GM18502 (cell line): ENCODE data around the gene ABCG1.
A peak's percentile ranks its signal among the peaks of the same experiment; 100 is the strongest.

Source experiments
- ATAC-seq: cut with Tn5 transposase; IDR thresholded peaks from one replicate; pipeline ENCODE4 v1.9.1; 2021; ENCODE audit warnings: mild to moderate bottlenecking; ENCODE audit not compliant: unreplicated experiment, poor library complexity

Gene ABCG1

DNA sequence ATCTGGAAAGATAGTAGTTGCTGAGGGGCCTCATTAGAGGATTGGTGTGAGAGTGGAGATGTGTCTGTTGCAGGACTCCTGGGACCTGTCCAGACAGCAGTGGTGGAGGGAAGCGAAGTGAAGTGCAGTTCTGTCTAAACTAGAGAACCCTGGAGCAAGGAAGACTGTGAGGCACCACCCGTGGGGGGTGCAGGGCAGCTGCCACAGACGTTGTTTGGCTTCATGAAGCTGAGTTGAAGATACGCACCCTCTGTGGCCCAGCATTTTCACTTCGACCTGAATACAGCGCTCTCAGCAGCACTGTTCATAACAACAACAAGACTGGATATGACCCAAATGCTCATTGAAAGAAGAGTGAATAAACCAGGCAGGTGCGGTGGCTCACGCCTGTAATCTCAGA, 29.3 kb downstream of the ABCG1 start:
- ATAC-seq, result no peak

DNA sequence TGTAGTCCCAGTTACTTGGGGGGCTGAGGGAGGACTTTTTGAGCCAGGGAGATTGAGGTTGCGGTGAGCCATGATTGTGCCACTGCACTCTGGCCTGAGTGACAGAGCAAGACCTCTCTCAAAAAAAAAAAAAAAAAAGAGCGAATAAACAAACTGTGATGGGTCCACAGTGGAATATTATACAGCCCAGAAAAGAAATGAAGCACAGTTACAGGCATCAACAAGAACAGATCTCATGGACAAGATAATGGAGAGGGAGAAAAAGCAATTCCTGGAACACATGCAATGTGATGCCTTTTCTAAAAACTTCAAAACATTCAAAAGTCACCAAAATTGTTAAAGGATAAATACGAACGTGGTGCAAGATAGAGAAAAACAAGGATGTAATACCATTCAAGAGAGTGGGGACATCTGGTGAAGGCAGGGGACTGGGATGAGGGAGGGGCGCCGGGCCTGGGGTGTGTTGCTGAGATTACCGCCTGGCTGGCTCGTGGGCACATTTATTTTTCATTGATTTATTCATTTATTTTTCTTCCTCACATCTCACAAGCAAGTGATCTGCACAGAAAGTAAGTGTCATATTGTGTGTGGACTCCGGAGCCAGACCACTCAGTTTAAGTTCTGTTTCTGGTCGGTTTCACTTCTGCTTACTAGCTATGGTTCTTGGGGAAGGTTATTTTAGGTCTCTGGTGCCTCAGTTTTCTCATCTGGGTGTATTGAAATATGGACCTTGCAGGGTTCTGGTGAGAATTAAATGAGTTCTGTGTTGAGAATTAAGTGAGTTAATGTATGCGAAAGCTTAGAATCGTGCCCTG, 30.1 kb downstream of the ABCG1 start:
- ATAC-seq, result peak; percentile 75

DNA sequence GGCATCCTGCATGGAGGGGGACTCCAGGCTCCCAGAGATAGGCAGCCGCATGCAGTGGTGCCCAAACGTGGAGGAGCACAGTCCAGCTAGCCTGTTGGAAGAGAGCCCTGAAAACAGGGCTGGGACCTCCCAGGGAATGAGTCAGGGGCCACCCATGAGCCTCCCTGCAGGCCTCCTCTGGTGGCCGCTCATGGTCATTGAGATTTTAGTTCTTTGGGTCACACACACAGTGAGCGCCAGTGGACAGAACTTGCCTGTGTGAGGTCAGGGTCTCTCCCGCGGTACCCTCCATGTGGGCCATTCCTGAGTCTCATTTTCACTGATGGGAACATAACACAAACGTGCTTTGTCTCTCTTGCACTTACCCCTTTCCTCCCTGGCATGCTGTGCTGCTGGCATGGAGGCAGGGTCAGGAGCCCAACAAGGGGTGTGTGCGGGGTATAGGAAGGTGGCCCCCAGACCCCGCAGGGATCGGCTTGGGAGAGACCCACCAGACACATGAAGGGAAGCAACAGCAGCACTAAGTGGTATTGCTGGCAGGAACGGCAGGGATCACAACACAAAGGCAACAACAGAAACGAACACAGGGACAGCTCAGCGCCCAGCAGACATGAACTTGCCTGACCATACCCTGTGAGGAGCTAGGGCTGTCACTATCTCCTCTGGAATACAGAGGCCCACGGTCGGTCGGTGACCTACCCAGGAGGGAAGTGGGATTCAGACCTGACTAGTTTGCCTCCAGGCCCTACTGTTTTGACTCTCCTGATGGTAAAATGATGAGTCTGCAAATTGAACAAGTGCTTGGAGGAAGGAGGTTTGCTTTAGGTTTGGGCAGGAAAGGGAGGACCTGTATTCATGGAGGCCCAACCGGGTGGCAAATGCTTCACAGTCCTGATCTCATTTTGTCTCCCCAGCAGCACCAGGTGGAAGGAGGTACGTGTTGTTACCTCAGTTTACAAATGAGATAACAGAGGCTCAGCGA, 31.8 kb downstream of the ABCG1 start:
- ATAC-seq, result no peak

GRCh38 chr21:42251654-42252324, 32.8 kb downstream of the ABCG1 start:
- no peak for ATAC-seq

- ATAC-seq, result no peak
These were observed 33.4 kb downstream of the ABCG1 start for GRCh38 chr21:42252325-42252654.

- ATAC-seq, result no peak
These were observed 33.9 kb downstream of the ABCG1 start for GRCh38 chr21:42252778-42253340.

- ATAC-seq, result no peak
These were observed 34.5 kb downstream of the ABCG1 start for GRCh38 chr21:42253466-42253865.

DNA sequence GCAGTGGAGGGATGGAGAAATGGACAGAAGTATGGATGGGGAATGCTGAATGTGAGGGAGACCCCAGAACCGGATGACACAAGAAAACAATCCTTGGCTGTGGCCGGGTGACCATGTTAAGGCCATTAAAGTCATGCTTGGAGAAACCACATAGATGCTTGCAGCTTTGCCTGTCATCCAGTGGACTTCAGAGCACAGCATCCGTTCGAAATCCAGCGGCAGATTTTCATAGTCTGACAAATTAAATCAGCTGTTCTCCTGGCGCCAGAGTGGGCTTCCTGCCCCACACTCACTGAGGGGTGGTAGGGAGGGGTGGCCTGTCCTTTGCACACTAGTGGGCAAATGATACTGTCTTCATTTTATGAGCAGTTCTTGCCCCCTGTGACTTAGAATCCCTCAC, 35.1 kb downstream of the ABCG1 start:
- no peak for ATAC-seq

- no peak for ATAC-seq
These were observed 36.0 kb downstream of the ABCG1 start for GRCh38 chr21:42254651-42255601.

DNA sequence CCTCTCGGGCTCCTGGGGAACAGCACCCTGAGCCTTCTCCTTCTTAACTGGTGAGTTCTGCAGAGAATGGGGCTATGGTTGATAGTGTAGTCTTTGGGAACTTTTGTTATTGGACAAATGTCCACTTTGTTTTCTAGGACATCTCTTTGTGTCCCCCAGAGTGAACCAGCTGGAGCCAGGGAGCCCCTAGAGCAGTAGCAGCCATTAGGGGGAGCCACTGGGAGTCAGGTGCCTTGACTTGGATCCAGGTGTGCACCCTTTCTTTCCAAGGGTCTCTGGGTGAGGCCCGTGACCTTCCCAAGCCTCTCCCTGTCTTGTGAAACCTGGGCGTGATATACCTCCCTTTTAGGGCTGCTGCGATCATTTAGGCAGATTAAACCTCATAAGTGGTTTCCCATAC, 36.9 kb downstream of the ABCG1 start:
- ATAC-seq, result no peak

- ATAC-seq, result no peak
These were observed 37.4 kb downstream of the ABCG1 start for GRCh38 chr21:42256316-42256715.

DNA sequence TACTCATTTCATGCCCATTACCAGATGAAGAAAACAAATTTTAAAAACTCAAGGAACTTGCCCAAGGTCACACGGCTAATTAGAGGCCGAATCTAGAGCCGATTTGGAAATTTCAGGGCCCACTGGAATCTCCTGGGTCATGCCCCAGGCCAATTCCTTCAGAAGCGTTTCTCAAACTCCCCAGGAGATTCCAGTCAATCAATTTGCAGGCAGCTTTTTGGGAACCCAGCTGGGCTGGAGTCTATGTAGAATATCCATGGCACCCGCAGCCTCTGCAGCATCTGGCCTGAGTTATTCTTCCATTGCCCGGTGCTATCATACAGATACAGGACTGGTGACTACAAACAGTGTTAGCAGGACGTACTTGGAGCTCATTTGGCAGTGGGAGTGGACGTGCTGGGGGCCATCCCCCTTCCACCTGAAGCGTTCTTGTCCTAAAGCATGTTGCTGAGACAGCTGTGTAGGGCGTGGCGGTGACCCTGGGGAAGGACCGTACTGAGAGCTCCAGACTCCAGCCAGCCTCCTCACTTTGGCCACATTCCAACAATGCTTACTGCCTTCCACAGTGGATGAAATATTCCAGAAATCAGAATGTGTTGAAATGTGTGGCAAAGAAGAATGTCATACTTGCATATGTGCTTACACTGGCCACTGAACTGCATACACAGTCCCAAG, 38.3 kb downstream of the ABCG1 start:
- ATAC-seq, result no peak

DNA sequence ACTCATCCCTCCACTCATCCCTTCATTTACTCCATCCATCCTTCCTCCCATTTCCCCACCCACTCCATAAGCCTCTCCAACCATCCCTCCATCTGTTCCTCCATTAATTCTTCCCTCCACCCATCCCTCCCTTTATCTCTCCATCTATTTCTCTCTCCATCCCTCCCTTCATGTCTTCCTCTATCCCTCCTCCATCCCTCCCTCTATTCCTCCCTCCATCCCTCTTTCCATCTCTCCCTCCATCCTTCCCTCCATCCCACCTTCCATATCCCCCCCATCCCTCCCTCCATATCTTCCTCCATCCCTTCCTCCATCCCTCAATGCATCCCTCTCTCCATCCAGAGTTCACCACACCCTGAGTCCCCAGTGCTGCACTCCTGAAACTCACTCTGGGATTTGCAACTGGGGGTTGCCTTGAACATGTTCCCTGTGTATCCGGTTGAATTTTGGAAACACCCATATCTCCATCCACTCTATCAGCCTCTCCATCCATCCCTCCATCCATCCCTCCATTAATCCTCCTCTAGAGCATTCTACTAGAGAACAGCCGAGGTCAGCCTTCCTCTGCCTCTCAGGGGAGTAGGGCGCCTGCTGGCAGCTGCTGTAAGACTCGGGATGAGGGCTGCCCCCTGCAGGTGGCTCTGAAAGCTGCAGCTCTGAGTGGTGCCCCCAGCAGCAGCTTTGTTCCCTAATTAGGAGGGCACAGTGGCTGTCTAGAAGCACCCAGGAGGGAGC, 39.4 kb downstream of the ABCG1 start:
- ATAC-seq, result peak; percentile 58

DNA sequence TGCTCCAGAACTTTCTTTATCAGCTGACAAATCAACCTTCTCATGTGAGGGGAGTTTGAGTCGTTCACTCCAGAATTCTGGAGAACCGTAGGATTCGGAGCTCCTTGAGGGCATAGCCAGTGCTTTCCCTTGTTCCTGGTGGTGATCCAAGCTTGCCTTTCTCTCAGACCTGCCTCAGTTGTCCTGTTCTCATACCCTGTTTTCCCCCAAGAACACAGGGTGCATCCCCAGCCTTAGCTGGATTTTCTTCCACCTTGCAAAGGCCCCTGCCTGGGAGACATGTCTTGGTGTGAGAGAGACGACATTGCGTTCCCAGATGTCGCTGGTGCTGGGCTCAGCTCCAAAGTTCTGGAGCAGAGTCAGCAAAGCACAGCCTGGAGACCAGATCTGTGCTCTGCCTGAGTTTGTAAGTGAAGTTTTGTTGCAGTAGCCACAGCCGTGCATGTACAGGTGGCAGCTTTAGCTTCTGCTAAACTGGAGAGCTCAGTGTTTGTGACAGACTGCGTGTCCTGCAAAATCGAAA, 40.0 kb downstream of the ABCG1 start:
- no peak for ATAC-seq

DNA sequence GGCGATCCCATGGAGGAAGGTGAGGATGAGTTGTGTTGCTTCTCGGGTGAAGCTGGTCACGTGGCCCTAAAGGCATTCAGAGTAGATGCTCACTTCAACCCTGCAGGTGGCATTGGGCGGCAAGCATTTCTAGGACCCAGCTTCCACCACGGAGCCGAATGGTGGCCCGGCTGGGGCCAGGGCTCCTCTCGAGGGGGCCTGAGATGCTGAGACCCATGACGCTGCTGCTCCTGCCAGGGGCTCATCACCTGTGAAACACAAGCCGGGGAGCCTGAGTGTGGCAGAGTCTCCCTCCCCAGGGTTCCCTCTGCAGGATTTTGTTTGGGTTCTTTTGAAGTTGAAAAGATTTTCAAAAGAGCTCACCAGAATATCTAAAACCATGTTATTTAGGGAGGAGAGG, 41.2 kb downstream of the ABCG1 start:
- ATAC-seq, result no peak

- no peak for ATAC-seq
These were observed 42.9 kb downstream of the ABCG1 start for GRCh38 chr21:42261829-42262200.

- no peak for ATAC-seq
These were observed 43.9 kb downstream of the ABCG1 start for GRCh38 chr21:42262831-42263231.

DNA sequence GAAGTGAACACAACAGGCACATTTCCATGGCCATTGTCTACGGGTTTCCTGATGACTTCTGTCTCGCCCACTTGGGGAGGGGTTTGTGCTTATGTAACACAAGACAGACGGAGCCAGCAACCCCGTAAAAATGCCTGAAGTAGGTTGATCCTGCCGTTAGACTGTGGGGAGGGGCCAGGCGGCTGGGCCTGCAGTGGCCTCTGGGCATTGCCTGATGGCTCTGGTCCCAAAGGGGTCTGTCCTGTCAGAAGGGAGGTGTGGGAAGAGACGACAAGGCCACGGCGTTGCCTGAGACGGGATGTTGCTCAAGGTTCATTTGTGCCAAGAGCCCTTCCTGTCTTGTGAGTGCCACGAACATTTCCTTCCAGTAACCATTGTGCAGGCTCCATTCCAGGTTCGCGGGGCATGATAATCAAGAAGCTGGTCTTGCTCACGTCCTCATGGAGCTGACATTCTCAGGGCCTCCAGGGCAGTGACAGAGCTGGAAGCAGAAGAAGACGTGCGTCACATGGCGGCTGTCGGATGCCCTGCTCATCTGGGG, 44.7 kb downstream of the ABCG1 start:
- ATAC-seq, result no peak
